Osteoblast (primary cell): ENCODE data around the gene PDHB. TPM values are rescaled to one million over a fixed set of nuclear protein-coding genes. Genes with fewer than 3 reads are reported as not detected.
A peak's percentile ranks its signal among the peaks of the same experiment; 100 is the strongest.

Experiments
- DNase-seq: peaks from one replicate; pipeline ENCODE4 v3.0.0; 2011; ENCODE audit warnings: low spot score, mixed read lengths; ENCODE audit not compliant: insufficient read length; ENCODE audit errors: missing footprints
- H2AFZ ChIP-seq: 2 replicates; pipeline ENCODE4 v1.6.0; 2011; ENCODE audit warnings: mild to moderate bottlenecking, low read length
- H3K27ac ChIP-seq: 2 replicates; pipeline ENCODE4 v1.5.1; 2011; ENCODE audit warnings: mild to moderate bottlenecking, low read depth, low read length, moderate library complexity
- H3K27me3 ChIP-seq: 2 replicates; pipeline ENCODE4 v1.6.0; 2012; ENCODE audit warnings: mild to moderate bottlenecking, control low read depth, inconsistent platforms, low read length, moderate library complexity; ENCODE audit not compliant: insufficient read depth
- H3K36me3 ChIP-seq: 2 replicates; pipeline ENCODE4 v1.5.1; 2011; ENCODE audit warnings: mild to moderate bottlenecking, low read length, control low read depth, moderate library complexity; ENCODE audit not compliant: insufficient read depth
- H3K4me1 ChIP-seq: 2 replicates; pipeline ENCODE4 v1.5.1; 2011; ENCODE audit warnings: mild to moderate bottlenecking, low read length, control low read depth, moderate library complexity; ENCODE audit not compliant: insufficient read depth
- H3K4me2 ChIP-seq: 2 replicates; pipeline ENCODE4 v1.6.0; 2011; ENCODE audit warnings: mild to moderate bottlenecking, low read length; ENCODE audit not compliant: insufficient read depth
- H3K4me3 ChIP-seq: fragments of 200-600 bp; sonication (generic); 3 replicates; pipeline ENCODE4 v1.5.1; 2012; ENCODE audit warnings: mild to moderate bottlenecking, low read length, inconsistent platforms; ENCODE audit not compliant: insufficient read depth
- H3K79me2 ChIP-seq: 2 replicates; pipeline ENCODE4 v1.6.0; 2012; ENCODE audit warnings: mild to moderate bottlenecking, low read length, control low read depth, inconsistent platforms; ENCODE audit not compliant: insufficient read depth
- H3K9me3 ChIP-seq: 2 replicates; pipeline ENCODE4 v1.5.1; 2011; ENCODE audit warnings: low read depth, low read length, control low read depth
- H4K20me1 ChIP-seq: 2 replicates; pipeline ENCODE4 v1.6.0; 2012; ENCODE audit warnings: mild to moderate bottlenecking, low read length, control low read depth; ENCODE audit not compliant: insufficient read depth
- total RNA-seq: library from RNA; depleted of rRNA; stranded (reverse); fragments of >200 nt; gene quantifications from 2 replicates; pipeline ENCODE4 v1.2.3, GENCODE V29; 2012
- TF ChIP-seq, protein P1 (sequence below): IDR thresholded peaks from 2 replicates; pipeline ENCODE4 v1.5.1; 2011; ENCODE audit warnings: mild to moderate bottlenecking, low read depth, low read length, moderate library complexity; ENCODE audit errors: extremely low read depth

Gene PDHB
- total RNA-seq, 1 donor, result 78.2 TPM

DNA sequence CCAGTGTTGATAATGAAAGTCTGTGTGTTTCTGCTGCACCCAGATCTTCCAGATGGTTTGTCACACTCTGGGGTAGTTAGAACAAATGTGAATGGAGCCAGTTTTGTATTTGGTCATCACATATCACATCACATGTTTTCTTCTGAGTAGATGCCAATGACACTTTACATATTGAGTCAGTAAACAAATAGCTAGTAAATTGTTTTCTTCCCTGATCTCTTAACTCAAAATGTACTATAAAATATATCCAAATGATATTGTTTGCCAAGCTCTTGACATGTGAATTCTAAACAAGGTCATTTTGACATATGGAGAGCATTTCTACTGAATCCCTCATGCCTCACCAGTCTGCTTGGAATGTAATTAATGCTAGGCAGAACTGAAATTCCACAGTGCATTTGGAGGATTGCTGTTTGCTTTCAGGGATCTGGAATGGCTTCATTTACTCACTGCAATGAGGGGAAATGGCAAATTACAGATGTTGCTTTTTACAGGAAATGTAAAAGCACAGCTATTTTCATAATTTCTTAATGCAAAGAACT lies 45.0 kb downstream of the PDHB start:
- H3K27ac ChIP-seq, result peak overlapping the region; percentile 64
- H3K4me1 ChIP-seq, result peaks cover 56% of the 10 kb centered on the region
- H3K4me2 ChIP-seq, result no peak overlapping the region
- DNase-seq, result peak; percentile 88
- H2AFZ ChIP-seq, result no peak overlapping the region
- TF ChIP-seq, protein P1, sequence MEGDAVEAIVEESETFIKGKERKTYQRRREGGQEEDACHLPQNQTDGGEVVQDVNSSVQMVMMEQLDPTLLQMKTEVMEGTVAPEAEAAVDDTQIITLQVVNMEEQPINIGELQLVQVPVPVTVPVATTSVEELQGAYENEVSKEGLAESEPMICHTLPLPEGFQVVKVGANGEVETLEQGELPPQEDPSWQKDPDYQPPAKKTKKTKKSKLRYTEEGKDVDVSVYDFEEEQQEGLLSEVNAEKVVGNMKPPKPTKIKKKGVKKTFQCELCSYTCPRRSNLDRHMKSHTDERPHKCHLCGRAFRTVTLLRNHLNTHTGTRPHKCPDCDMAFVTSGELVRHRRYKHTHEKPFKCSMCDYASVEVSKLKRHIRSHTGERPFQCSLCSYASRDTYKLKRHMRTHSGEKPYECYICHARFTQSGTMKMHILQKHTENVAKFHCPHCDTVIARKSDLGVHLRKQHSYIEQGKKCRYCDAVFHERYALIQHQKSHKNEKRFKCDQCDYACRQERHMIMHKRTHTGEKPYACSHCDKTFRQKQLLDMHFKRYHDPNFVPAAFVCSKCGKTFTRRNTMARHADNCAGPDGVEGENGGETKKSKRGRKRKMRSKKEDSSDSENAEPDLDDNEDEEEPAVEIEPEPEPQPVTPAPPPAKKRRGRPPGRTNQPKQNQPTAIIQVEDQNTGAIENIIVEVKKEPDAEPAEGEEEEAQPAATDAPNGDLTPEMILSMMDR, result no peak
- H3K9me3 ChIP-seq, result no peaks in the 10 kb centered on the region
- H3K79me2 ChIP-seq, result peaks cover 6% of the 10 kb centered on the region
- H3K4me3 ChIP-seq, result no peak overlapping the region
- peaks cover 11% of the 10 kb centered on the region for H3K36me3 ChIP-seq
- no peaks in the 10 kb centered on the region for H3K27me3 ChIP-seq
- no peaks in the 10 kb centered on the region for H4K20me1 ChIP-seq

DNA sequence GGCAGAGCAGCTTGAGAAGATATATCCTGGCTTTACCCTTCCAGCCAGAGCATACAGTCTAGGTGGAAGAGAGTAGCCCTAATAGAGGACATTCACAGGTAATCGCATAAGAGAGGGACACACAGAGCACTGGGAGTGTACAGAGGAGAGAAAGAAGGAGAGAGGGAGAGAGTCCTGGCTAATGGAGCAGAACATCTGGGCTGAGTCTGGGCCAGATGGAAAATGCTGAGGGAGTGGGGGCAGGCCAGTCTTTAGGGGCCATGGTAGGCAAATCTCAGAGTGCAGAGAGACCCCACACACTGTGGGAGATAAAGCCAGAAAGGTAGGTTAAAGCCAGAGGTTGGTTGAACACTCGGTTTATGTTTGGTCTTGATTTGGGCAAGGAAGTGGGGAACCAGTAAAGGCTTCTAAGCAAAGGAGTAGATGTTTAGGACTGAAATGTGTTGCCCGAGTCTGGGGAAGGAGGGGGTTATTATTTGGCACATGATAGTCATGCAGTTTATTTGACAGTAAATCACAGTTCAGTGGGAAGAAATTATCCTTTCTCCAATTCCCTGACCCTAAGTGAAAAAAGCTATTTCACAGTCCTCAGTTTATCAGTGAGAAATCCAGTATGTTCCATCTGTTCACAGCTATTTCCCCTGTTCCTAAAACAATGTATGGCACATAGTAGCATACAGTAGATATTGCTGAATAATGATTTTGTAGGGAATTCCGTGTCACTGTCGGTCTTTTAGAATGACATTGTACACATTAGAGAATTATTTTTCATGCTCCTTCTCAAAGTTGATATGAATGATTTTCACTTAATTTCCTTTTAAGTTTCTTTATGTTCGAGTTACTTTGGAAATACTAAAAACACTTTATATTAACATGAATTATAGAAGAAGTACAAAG lies 45.7 kb downstream of the PDHB start:
- H3K79me2 ChIP-seq, result peaks cover 6% of the 10 kb centered on the region
- TF ChIP-seq, protein P1, result no peak
- no peak overlapping the region for H3K4me2 ChIP-seq
- no peak for DNase-seq
- no peaks in the 10 kb centered on the region for H3K9me3 ChIP-seq
- peaks cover 11% of the 10 kb centered on the region for H3K36me3 ChIP-seq
- H4K20me1 ChIP-seq, result no peaks in the 10 kb centered on the region
- no peak overlapping the region for H2AFZ ChIP-seq
- H3K4me3 ChIP-seq, result no peak overlapping the region
- peaks cover 62% of the 10 kb centered on the region for H3K4me1 ChIP-seq
- peak overlapping the region; percentile 64 for H3K27ac ChIP-seq
- H3K27me3 ChIP-seq, result no peaks in the 10 kb centered on the region

DNA sequence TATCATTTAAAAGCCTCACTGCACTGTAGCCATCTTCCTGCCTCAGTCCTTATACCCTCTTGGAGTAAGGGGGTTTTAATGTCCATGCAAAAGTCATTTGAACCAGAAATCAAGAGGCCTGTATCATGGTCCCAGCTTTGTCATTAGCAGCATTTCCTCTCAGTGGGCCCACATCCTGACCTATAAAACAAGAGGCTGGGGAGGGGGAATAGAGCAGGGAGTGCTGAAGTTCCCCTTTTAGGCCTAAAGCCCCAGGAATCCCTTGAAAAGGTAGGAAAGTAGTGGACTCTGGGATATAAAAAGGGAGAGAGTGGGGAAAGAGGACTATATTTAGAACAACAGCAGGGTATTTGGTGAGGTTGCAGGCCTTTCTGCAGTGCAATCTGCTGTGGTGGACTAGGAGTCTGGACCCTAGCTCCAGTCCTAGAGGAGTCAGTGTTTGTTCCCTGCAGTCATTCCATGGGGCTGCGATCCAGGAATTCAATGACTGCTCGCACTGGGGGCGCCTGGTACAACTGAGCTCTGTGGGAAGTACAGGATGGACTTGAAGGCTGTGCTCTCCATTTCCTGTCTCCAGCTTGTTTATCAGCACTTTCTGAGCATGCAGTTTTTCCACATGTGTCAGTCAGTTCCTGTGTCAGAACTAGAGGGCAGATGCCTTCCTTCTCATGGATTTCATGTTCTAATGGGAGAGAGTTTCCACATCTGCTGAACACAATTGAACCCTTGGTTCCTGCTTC lies 46.8 kb downstream of the PDHB start:
- Histone ChIP-seq H4K20me1 (no peaks in the 10 kb centered on the region), H3K36me3 (peaks cover 9% of the 10 kb centered on the region), H2AFZ (no peak overlapping the region), H3K79me2 (peaks cover 6% of the 10 kb centered on the region), H3K4me2 (no peak overlapping the region), H3K4me1 (peaks cover 61% of the 10 kb centered on the region), H3K27me3 (no peaks in the 10 kb centered on the region), H3K27ac (peak overlapping the region; percentile 64), H3K4me3 (no peak overlapping the region), H3K9me3 (no peaks in the 10 kb centered on the region)
- TF ChIP-seq, protein P1, result no peak
- no peak for DNase-seq
